Liver (tissue), 3 donors: Measurements from ENCODE around the gene ARHGEF4.

Experiments used
- EGR1 ChIP-seq, 2 donors: IDR thresholded peaks; 2 replicates each; pipeline ENCODE4 v1.6.1; 2016 to 2018; ENCODE audit warnings: antibody characterized with exemption in 2 of 2, low read depth in 2 of 2
- GABPA ChIP-seq, 2 donors: IDR thresholded peaks in 1 of 2; conservative IDR thresholded peaks in 1 of 2; 2 replicates each; pipeline ENCODE4 v1.6.1; 2016; ENCODE audit warnings: antibody characterized with exemption in 2 of 2, mild to moderate bottlenecking in 1 of 2, moderate library complexity in 1 of 2
- HNF4A ChIP-seq, 2 donors: conservative IDR thresholded peaks; 2 replicates each; pipeline ENCODE4 v1.6.1; 2016; ENCODE audit warnings: antibody characterized with exemption in 2 of 2, mild to moderate bottlenecking in 2 of 2
- JUND ChIP-seq, 2 donors: IDR thresholded peaks; 2 replicates each; pipeline ENCODE4 v1.6.1; 2016; ENCODE audit warnings: antibody characterized with exemption in 2 of 2
- RAD21 ChIP-seq, 2 donors: IDR thresholded peaks; 2 replicates each; pipeline ENCODE4 v1.6.1; 2016; ENCODE audit warnings: antibody characterized with exemption in 2 of 2, mild to moderate bottlenecking in 2 of 2
- RXRA ChIP-seq, 2 donors: IDR thresholded peaks; 2 replicates each; pipeline ENCODE4 v1.6.1; 2017 to 2018; ENCODE audit warnings: antibody characterized with exemption in 2 of 2, mild to moderate bottlenecking in 1 of 2
- SP1 ChIP-seq: IDR thresholded peaks from 2 replicates; pipeline ENCODE4 v1.6.1; 2018; ENCODE audit warnings: antibody characterized with exemption, mild to moderate bottlenecking
- TAF1 ChIP-seq: conservative IDR thresholded peaks from 2 replicates; pipeline ENCODE4 v1.6.1; 2016; ENCODE audit warnings: antibody characterized with exemption, mild to moderate bottlenecking
- YY1 ChIP-seq: IDR thresholded peaks from 2 replicates; pipeline ENCODE4 v1.6.1; 2016; ENCODE audit warnings: antibody characterized with exemption, mild to moderate bottlenecking
- TF ChIP-seq, protein P1 (sequence below): fragments of 150-350 bp; IDR thresholded peaks from 2 replicates; pipeline ENCODE4 v1.5.1; 2017; ENCODE audit warnings: improper control_type of control experiment, low read depth, low read length; ENCODE audit not compliant: missing input control
- TF ChIP-seq, protein P2 (sequence below): IDR thresholded peaks from 2 replicates; pipeline ENCODE4 v1.6.1; 2016; ENCODE audit warnings: antibody characterized with exemption
- TF ChIP-seq, protein P3 (sequence below): IDR thresholded peaks from 2 replicates; pipeline ENCODE4 v1.6.1; 2016; ENCODE audit warnings: antibody characterized with exemption
- TF ChIP-seq, protein P4 (sequence below): IDR thresholded peaks from 2 replicates; pipeline ENCODE4 v1.6.1; 2016; ENCODE audit warnings: antibody characterized with exemption, mild to moderate bottlenecking
- TF ChIP-seq, protein P5 (sequence below): IDR thresholded peaks from 2 replicates; pipeline ENCODE4 v1.6.1; 2016; ENCODE audit warnings: antibody characterized with exemption
- donor health status: healthy.
- donor health status: healthy.

DNA sequence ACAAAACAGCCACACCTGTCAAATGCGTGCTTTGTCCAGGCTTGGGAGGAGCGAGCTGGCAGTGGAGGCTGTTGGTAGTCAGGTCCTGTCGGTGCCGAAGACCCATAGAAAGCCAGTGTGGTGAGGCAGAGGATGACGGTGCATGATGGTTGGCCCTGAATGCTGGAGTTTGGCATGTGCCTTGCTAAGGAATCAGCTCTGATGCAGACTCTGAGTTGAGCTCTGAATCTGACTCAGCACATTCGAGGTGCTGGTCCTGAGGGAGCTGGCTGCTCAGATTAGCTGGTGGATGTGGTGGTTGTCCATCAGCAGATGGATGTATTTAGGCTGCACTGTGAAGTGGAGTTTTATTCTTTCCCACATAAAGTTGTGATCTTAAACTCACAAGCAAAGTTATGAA is 111.3 kb downstream of the ARHGEF4 start:
- TF ChIP-seq, protein P1, sequence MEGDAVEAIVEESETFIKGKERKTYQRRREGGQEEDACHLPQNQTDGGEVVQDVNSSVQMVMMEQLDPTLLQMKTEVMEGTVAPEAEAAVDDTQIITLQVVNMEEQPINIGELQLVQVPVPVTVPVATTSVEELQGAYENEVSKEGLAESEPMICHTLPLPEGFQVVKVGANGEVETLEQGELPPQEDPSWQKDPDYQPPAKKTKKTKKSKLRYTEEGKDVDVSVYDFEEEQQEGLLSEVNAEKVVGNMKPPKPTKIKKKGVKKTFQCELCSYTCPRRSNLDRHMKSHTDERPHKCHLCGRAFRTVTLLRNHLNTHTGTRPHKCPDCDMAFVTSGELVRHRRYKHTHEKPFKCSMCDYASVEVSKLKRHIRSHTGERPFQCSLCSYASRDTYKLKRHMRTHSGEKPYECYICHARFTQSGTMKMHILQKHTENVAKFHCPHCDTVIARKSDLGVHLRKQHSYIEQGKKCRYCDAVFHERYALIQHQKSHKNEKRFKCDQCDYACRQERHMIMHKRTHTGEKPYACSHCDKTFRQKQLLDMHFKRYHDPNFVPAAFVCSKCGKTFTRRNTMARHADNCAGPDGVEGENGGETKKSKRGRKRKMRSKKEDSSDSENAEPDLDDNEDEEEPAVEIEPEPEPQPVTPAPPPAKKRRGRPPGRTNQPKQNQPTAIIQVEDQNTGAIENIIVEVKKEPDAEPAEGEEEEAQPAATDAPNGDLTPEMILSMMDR: no peak
- TF ChIP-seq, protein P2, sequence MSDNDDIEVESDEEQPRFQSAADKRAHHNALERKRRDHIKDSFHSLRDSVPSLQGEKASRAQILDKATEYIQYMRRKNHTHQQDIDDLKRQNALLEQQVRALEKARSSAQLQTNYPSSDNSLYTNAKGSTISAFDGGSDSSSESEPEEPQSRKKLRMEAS: no peak
- TF ChIP-seq RXRA (IDR thresholded peaks at IDR 0.05) (no peak), SP1 (no peak), GABPA (IDR thresholded peaks at IDR 0.05 in 1 of 2, conservative IDR thresholded peaks at IDR 0.05 in 1 of 2) (no peak), RAD21 (IDR thresholded peaks at IDR 0.05) (no peak), YY1 (no peak), TAF1 (no peak), JUND (IDR thresholded peaks at IDR 0.05) (no peak), HNF4A (conservative IDR thresholded peaks at IDR 0.05) (no peak), EGR1 (IDR thresholded peaks at IDR 0.05; ENCODE audit: low read depth in 2 of 2) (no peak)
- TF ChIP-seq, protein P3, sequence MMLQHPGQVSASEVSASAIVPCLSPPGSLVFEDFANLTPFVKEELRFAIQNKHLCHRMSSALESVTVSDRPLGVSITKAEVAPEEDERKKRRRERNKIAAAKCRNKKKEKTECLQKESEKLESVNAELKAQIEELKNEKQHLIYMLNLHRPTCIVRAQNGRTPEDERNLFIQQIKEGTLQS: no peak
- TF ChIP-seq, protein P4, sequence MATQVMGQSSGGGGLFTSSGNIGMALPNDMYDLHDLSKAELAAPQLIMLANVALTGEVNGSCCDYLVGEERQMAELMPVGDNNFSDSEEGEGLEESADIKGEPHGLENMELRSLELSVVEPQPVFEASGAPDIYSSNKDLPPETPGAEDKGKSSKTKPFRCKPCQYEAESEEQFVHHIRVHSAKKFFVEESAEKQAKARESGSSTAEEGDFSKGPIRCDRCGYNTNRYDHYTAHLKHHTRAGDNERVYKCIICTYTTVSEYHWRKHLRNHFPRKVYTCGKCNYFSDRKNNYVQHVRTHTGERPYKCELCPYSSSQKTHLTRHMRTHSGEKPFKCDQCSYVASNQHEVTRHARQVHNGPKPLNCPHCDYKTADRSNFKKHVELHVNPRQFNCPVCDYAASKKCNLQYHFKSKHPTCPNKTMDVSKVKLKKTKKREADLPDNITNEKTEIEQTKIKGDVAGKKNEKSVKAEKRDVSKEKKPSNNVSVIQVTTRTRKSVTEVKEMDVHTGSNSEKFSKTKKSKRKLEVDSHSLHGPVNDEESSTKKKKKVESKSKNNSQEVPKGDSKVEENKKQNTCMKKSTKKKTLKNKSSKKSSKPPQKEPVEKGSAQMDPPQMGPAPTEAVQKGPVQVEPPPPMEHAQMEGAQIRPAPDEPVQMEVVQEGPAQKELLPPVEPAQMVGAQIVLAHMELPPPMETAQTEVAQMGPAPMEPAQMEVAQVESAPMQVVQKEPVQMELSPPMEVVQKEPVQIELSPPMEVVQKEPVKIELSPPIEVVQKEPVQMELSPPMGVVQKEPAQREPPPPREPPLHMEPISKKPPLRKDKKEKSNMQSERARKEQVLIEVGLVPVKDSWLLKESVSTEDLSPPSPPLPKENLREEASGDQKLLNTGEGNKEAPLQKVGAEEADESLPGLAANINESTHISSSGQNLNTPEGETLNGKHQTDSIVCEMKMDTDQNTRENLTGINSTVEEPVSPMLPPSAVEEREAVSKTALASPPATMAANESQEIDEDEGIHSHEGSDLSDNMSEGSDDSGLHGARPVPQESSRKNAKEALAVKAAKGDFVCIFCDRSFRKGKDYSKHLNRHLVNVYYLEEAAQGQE: no peak
- TF ChIP-seq, protein P5, sequence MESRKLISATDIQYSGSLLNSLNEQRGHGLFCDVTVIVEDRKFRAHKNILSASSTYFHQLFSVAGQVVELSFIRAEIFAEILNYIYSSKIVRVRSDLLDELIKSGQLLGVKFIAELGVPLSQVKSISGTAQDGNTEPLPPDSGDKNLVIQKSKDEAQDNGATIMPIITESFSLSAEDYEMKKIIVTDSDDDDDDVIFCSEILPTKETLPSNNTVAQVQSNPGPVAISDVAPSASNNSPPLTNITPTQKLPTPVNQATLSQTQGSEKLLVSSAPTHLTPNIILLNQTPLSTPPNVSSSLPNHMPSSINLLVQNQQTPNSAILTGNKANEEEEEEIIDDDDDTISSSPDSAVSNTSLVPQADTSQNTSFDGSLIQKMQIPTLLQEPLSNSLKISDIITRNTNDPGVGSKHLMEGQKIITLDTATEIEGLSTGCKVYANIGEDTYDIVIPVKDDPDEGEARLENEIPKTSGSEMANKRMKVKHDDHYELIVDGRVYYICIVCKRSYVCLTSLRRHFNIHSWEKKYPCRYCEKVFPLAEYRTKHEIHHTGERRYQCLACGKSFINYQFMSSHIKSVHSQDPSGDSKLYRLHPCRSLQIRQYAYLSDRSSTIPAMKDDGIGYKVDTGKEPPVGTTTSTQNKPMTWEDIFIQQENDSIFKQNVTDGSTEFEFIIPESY: no peak
